ENCODE data around the gene CLCN1. TPM values are rescaled to one million over a fixed set of nuclear protein-coding genes. Genes with fewer than 3 reads are reported as not detected.

Gene CLCN1
- total RNA-seq, 1 experiment from 2014 or later: not detected

DNA sequence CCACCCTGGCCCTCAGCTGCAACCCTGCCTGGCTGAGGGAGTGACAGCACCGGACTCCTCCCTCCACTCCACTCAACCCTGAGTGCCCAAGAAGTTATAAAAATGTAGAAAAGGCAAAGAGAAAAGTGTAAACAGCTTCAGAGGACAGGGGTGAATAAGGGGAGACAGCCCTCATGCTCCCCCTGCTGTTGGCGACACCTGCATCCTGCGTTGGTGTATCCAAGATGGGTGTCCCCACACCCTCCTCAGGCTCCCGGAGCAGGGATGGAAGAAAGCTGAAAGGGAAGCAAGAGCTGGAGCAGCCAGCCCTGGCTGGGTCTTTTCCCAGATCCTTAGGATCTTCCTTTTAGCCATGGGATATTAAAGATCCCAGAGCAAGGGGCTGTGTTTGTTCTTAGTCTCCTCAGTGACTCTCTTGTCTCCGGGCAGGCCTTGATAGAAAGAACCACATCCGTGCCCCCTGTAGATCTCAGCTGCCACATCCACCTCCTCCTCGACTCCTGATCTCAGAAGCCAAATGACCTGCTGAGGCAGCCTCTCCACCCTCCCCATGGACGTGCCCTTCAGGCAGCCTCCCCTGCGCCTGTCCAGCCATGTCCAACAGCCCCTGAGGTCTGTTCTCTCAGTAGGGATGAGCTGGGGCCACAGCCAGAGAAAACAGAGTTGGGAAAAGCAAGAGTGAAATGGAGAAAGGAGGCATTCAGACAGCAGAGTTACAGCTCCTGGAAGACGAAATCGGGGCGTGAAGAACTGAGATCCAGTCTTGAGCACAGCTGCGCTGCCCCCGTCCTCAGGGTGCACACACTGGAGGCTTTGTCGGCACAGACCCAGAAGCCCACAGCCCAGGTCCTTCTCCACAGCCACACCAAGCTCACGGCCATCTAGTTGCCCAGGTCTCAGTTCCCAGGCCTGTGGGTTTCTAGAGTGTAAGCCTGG lies 39.8 kb downstream of the CLCN1 start:
- no peak for DNase-seq (ENCODE audit: low read depth)
- in situ Hi-C loops (cut with HindIII; ENCODE audit: low pct_unique_long_range_greater_than_20kb, low sequenced_read_pairs): no loop called here

DNA sequence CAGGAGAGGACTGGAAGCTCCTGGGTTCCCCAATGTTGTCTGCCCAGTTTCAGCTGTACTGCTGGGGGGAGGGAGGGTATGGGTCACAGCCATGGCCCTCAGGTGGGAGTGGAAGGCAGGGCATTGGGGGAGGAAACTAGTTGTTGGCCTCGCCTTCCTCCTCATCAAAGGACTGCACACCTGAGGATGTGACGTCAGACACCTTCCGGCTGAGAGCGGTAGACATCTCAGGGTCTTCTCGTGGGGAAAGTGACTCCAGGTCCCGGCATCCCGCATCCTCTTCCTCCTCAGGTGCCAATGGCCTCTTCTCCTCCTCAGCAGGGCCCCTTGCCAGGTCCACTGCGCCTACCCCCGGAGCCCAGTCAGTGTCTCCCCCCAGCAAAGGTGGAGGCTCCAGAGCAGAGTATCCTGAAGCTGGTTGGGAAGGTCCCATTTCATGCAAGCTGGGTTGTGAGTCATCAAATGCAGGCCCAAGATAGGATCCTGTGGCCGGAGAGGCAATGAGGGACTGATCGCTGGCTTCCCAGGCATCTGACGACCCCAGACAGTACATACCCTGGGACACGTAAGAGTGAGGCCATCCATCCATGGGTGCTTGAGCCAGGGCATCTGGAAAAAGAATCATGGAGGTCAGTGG lies 40.6 kb downstream of the CLCN1 start:
- DNase-seq (ENCODE audit: low read depth): no peak
- in situ Hi-C loops (cut with HindIII; ENCODE audit: low pct_unique_long_range_greater_than_20kb, low sequenced_read_pairs): no loop called here

DNA sequence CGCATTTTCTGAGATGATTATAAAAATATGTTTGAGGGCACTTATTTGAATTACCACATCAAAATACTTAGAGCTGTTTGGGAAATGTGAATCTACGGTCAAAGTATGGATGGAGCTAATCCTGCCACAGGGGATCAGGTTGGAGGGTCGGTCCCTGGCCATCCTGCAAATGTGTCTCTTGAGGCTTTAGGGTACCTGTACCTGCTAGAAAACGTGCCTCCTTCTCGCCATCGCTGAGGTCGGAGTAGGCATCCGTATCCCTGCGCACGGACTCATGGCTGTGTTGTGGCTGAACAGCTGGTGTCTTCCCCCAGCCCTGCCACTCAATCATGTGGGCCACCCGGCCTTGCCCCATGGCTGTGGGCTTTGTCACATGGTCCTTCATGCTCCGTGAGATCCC lies 42.7 kb downstream of the CLCN1 start:
- DNase-seq (ENCODE audit: low read depth): no peak
- in situ Hi-C loops (cut with HindIII; ENCODE audit: low pct_unique_long_range_greater_than_20kb, low sequenced_read_pairs): no loop called here

DNA sequence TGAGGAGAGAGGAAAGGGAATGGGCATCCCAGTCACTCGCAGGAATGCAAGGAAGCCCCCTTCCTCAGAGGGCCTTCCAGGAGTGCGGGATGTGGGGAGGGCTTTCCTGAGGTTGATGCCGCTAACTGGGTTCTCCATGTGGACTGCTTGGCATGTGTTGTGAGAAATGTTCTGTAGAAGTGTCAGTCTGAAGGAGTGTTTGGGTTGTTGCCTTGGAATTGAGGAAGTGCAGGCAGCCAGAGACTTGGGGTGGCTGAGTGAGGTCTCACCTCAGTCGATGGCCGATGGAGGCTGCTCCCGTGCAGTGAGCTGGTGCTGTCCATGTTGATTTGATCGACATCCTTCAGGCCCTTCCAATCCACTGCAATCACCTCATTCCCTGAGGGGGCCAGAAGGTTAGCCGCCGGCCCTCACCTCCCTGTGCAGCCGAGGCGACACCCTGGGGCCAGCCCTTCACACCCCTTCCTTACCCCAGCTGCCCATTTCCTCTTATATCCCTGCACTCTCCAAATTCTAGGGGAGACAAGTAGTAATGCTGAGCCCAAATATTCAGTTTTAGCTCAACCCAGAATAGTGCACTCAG lies 44.0 kb downstream of the CLCN1 start:
- in situ Hi-C loops (cut with HindIII; ENCODE audit: low pct_unique_long_range_greater_than_20kb, low sequenced_read_pairs): no loop called here
- DNase-seq (ENCODE audit: low read depth): no peak

DNA sequence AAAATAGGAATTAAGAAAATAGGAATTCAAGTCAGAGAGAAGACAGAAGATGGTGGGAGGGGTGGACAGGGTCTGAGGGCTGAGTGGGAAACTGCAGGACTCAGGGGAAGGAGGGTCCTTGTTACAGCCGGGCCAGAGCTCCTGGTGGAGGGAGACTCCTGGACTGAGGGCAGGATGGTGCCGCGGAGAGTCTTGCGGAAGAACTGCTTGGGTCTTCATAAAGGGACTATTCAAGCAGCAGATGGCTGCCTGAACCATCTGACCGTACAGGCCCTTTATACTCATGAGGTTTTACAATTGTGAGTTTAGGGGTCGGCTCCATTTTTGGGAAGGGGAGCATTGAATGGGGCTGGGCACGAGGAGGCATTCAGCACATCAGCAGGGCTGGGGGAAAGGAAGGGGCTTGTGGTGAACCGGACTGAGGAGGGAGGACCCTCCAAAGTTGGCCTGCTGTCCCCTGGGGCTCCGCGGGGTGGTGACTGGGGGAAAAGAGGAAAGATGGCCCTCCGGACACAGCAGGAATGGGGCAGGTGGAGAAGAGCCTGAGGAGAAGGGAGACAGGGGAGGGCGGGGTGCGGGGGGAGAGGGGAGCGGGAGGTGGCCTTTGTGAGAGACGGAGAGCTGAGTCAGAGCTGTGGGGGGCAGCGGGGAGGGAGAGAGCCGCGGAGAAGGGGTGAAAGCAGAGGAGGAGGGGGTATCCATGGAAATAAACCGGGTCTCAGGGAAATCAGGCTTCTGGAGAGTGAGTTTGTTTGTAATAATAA lies 45.1 kb downstream of the CLCN1 start:
- no peak for DNase-seq (ENCODE audit: low read depth)
- in situ Hi-C loops (cut with HindIII; ENCODE audit: low pct_unique_long_range_greater_than_20kb, low sequenced_read_pairs): no loop called here

DNA sequence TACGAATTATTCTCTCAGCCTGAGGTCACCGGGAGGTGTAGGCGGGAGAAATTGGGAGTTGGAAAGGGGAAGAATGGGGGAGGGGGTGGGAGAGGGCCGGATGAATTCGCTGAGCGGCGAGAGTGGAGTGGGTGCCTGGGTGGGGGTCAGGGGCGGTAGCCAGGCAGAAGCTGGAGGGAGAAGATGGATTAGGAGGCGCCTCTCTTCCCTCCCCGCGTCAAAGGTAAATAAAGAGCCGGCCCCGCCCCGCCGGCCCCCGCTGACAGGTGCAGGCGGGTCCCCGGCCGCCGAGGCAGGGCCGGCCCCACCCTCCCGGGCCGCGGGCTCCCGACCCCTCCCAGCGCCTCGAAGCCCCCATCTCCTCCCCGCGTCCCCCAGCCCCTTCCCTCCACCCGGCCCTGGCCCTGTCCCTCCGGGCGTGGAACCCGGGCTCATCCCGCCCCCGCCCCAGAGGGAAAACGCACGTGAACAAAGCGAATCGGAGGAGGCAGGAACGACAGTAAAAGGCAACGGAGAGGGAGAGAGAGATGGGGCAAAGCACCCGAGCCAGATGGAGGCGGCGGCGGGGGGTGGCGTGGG lies 45.7 kb downstream of the CLCN1 start:
- no peak for DNase-seq (ENCODE audit: low read depth)
- in situ Hi-C loops (cut with HindIII; ENCODE audit: low pct_unique_long_range_greater_than_20kb, low sequenced_read_pairs): no loop called here

DNA sequence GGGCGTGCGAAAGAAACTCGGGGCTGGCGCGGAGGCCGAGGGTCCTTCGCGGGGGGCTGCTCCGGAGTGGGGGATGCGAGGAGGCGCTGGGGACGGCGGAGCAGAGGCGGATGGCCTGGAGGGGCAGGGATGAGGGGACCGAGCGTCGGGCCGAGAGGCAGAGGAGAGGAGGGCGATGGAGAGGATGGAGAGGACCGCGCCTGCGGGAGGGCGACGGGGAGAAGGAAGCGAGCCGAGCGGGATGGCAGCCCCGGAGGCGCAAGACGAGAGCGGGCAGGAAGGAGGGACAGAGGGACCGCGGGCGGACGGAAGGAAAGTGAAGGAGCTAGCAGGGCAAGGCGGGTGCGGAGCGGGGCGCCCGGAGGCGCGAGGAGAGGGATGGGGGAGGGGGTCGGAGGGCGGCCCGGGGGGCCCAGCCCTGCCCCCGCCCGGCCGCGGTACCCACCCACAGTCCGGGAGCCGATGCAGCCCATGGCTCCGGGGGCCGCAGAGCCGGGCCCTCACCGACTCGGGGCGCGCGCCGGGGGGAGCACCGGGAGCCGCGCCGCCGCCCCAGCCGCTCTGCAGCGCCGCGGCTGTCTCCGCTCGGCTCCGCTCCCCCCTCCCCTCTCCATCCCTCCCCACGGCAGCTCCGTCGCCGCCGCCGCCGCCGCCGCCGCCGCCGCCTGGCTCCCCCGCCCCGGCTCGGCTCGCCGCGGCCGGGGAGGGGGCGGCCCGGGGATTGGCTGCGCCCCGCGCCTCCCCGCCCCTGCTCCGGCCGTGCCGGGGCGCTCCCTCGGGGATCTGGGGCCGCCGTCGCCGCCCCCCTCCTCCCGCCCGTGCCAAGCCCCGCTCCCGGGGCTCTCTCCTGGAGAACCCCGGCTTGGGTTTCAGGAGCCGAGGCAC lies 46.5 kb downstream of the CLCN1 start, which contains the start of gene FAM131B:
TSS of gene FAM131B (minus strand) at position 583 of the 885 bp plus-strand sequence. CDS start at position 473, 110 bp downstream.
- DNase-seq (ENCODE audit: low read depth): no peak
- in situ Hi-C loops (cut with HindIII; ENCODE audit: low pct_unique_long_range_greater_than_20kb, low sequenced_read_pairs): no loop called here

DNA sequence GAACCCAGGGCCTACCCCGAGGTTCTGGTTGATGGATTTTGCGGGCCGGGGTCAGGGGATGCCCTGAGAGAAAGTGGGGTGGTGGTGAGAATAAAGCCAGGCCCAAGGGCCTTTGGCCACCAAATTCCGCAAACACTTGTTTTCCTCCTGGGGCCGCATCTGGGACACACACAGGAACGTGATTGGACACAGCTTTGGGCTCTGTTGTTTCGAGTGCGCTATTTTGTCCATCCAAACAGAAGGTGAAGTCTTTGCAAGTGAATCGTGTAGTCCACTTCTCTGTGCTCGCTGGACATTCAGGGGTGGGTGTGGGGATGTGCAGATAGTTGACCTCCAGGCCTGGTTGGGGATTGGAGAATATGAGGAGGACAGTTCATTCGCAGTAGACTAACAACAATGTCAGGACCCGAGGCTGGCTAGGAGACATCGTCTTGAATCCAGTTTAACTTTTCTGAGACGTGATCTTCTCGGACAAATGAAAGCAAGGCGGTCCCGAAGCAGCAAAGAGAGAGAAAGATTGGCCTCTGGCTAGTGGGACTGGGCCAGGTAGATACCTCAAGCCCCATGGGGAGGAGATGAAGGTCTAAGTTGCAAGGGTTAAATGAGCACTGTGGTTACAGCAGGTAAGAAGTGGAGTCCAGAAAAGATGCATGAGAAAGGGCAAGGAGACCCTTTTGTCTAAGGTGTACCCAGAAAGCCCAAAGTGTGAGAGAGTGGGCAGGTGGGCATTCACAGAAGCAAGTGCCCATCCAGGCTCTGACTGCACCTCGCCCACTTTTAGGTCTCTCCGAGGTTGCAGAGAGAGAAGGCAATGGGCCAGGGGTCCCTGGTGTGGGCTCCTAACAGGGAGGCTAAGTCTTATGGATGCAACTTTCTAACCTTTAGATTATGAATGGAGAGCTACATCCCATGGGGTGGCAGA lies 47.4 kb downstream of the CLCN1 start:
- in situ Hi-C loops (cut with HindIII; ENCODE audit: low pct_unique_long_range_greater_than_20kb, low sequenced_read_pairs): no loop called here
- no peak for DNase-seq (ENCODE audit: low read depth)

DNA sequence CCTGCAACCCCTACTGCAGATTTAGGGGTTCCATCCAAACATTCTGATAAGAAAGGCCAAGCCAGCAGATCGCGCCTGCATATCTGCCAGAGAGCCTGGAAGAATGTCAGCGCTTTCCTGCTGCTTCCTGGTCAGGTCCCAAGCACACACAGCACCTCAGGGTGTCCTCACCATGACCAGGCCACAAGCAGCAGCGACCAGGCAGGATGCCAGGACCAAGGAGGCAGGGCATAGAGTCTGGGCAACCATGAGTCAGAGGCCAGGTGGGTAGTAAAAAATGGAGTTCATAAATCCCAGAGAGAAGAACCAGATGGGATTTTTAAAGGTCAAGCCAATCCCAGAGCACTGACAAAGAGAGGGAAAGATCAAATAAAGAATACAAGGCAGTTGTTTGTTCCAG lies 52.1 kb downstream of the CLCN1 start:
- DNase-seq (ENCODE audit: low read depth): peak; percentile 44
- in situ Hi-C loops (cut with HindIII; ENCODE audit: low pct_unique_long_range_greater_than_20kb, low sequenced_read_pairs): no loop called here

DNA sequence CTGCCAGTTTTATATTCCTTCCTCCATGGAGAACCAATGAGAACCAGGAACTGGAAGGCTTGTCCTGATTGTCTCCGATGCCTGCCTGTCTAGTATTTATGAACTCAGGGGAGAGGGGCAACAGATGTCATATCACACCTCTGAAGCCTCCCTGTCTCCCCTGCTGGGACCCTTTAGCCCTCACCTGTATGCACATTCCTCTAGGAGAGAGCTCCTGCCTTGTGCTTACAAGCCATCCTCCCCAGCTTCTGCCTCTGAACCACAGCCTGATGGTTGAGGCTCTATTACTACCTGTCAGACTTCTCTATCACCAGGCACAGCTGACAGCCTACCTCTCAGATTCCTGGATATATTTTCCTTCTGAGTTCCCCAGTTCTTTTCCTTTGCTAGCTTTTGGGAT lies 52.5 kb downstream of the CLCN1 start:
- in situ Hi-C loops (cut with HindIII; ENCODE audit: low pct_unique_long_range_greater_than_20kb, low sequenced_read_pairs): no loop called here
- no peak for DNase-seq (ENCODE audit: low read depth)

DNA sequence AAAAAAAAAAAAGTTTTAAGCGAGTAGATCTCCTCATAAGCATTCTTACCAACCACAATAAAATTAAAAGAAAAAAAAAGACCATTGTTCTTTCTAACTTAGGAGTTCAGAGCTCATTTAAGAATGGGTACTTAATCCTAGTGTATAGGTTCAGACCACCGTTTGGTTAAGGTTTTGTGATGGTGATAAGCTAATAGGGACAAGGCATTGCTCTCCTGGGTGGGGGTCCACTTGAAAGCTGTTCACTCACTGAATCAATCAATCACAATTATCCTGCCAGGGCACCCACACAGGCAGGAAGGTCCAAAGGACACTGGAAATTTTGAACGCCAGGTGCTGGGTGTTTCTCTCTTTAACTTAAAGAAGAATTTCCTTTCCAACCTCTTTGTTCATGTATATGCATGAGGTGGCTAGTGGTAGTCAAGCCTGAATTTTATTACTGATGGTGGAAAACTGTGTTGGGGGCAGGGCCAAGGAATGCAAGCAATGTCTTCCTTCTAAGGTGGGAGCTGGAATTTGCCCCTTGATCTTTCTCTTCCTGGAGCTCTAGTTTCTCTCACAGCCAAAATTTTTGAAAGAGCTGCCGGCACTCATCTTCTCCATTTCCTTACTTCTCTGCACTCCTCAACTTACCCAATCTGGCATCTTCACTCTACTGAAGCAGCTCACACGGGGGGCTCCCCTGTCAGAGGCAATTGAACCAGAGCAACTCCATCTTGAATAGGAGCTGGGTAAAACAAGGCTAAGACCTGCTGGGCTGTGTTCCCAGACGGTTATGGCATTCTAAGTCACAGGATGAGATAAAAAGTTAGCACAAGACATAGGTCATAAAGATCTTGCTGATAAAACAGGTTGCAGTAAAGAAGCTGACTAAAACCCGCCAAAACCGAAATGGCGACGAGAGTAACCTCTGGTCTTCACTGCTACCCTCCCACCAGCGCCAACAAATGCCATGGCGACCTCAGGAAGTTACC lies 54.1 kb downstream of the CLCN1 start:
- in situ Hi-C loops (cut with HindIII; ENCODE audit: low pct_unique_long_range_greater_than_20kb, low sequenced_read_pairs): no loop called here
- no peak for DNase-seq (ENCODE audit: low read depth)

DNA sequence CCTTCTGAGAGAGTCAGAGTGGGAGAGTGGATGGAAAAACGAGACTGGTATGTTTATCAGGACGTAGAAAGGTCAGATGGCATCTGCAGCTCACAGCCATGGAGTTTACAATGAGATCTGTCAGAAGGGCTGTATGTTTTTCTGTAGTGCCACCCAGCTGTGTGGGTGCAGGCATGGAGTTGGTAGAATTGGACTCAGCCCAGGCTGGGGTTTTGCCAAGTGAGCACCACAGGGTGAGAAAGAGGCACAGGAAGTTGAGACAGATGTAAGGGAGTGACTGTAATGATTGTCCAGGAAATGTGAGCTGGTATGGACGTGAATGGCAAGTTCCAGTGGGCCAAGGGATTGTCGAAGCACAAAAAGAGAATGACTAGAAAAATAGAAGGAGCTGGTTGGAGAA lies 56.2 kb downstream of the CLCN1 start:
- no peak for DNase-seq (ENCODE audit: low read depth)
- in situ Hi-C loops (cut with HindIII; ENCODE audit: low pct_unique_long_range_greater_than_20kb, low sequenced_read_pairs): no loop called here

DNA sequence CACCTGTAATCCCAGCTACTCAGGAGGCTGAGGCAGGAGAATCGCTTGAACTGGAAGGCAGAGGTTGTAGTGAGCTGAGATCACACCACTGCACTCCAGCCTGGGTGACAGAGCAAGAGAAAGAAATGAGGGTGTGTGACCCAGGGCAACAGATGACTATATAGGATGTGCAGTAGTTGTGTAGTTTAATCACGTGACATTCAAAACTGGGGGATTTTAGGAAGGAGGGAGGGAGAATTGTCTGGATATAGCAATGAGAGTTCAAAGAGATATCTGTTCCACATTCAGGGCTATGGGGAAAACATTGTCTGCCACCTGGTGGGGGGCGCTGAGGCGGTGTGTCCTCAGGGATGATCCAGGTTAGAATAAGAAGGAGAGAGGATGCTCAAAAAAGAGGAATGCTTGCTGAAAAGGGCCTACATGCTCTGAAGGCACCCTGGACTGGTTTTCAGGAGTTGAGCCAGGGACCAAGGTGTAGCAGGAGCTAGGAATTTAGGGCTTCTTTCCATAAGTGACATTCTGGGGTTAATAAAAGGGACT lies 57.4 kb downstream of the CLCN1 start:
- no peak for DNase-seq (ENCODE audit: low read depth)
- in situ Hi-C loops (cut with HindIII; ENCODE audit: low pct_unique_long_range_greater_than_20kb, low sequenced_read_pairs): no loop called here

DNA sequence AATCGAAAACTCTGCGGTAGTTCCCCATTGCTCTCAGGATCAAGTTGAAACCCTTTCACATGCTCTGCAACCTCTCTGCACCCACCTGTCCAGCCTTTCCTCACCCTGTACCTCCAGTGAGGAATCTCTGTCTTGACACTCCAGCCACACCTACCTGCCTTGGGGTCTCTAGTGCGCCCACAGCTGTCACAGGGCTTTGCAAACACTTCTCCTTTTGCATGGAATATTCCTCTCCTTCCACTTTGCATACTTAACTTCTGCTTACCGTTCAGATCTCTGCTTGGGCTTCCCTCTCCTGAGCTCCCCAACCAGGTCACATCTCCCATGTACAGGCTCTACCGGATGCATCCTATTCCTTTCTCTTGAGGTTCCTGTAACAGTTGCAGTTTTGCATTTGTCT lies 58.6 kb downstream of the CLCN1 start:
- DNase-seq (ENCODE audit: low read depth): no peak
- in situ Hi-C loops (cut with HindIII; ENCODE audit: low pct_unique_long_range_greater_than_20kb, low sequenced_read_pairs): no loop called here
